HG03342 (cell line): ENCODE measurements around the gene CCL11.

Source experiments
- ATAC-seq: cut with Tn5 transposase; IDR thresholded peaks from one replicate; pipeline ENCODE4 v1.9.1; 2021; ENCODE audit warnings: mild to moderate bottlenecking, moderate library complexity; ENCODE audit not compliant: unreplicated experiment

CCL11 gene

DNA sequence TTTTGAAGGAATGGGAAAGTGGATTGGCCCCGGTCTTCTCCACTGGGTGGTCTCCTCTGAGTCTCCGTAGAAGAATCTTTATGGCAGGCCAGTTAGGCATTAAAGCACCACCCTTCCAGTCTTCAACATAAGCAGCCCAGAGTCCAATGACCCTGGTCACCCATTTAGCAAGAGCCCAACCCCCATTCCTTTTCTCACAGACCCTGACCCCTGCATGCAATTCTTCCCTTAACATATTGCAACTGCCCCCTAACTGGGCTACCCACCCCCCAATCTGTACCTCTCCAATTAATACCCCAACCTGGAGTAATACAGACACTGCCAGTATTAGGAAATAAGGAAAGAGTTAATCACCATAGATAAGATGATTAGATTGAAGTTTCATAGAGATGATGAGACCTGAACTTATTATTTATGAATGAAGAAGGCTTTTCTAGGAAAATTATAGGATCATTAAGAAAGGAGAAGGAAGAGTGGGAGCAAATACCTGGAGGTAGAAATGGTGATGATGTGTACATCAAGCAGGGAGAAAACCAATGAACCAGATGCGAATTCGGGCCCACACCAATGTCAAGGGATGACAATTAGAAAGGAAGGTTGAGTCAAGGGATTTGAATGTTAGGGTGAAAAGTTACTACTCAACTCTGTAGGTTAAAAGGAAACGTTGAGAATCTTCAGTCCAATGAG lies 28.1 kb upstream of the CCL11 start:
- no peak for ATAC-seq

DNA sequence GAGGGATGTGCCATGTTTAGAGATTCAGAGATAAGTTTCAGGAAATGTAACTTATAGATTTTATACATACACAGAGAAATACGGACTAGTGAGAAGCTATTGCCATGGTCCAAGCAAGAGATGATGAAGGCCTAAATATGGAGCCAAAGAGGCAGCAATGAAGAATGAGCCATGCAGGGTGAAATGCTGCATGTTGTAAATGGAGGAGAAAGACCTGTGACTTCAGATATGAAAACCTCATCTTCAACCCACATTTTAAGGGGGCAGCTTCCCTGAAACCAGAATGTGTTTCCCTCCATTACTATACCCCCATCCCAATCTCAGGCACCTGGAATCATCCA lies 27.6 kb upstream of the CCL11 start:
- no peak for ATAC-seq

GRCh38 chr17:34259146-34259545 lies 26.4 kb upstream of the CCL11 start:
- ATAC-seq = no peak

DNA sequence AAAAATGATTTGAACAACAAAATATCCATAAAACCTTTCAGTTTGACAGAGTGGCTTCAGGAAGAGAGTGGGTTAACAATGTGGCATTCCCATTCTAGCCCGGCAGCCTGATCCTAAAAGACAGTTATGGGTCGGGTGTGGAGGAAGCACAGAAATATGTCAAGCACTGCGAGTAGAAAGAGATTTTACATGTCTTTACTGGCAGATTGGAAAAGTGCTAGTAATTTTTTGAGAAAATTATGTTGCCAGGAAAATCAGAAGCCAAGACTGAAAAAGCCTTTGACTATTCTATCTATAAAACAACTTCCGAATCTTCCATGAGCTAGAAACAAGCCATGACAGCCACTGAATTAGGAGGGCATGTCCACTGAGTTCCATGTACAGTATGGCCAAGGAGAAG lies 24.7 kb upstream of the CCL11 start:
- no peak for ATAC-seq

DNA sequence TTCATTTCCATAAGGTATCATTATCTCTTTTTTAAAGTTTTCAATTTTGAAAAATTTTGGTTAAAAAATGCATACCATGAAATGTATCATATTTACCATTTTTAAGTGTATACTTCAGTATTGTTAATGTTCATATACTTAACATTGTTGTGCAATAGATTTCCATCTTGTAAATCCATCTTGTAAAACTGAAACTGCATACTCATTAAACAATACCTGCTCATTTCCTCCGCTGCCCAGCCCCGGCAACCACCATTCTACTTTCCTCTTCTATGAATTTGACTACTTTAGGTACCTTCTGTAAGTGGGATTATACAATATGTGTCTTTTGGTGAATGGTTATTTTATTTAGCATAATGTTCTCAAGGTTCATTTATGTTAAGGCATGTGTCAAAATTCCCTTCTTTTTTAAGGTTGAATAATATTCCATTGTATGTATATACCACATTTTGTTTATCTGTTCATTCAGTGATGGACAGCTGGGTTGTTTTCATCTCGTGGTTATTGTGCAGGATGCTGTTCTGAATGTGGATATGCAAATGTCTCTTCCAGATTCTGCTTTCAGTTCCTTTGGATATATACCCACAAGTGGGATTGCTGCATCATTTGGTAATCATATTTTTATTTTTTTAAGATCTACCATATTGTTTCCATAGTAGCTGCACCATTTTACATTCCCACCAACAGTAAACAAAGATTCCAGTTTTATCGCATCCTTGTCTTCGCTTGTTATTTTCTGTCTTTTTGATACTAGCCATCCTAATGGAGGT lies 23.8 kb upstream of the CCL11 start:
- ATAC-seq = no peak

DNA sequence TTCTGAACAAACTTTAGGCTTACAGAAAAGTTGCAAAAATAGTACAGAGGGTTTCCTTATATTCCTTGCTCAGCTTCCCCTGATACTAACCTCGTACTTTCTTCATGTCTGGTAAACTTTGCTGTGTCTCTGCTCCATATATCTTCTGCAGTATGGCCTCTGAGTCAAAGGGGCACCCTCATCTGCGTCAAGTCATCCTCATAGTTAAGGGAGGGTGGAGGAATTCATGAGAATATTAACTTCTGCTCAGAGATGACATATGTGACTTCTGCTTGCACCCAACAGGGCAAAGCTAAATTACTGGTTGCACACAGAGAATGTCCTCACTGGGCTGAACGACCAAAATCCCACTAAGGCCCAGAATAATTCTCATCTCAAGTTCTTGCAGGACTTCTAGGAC lies 19.8 kb upstream of the CCL11 start:
- ATAC-seq = no peak

- no peak for ATAC-seq
Measured at GRCh38 chr17:34269969-34270368, 15.6 kb upstream of the CCL11 start, which contains the start of gene CCL7. CCL7 (plus strand) TSS chr17:34270221; CDS start chr17:34270291, 70 bp downstream.

DNA sequence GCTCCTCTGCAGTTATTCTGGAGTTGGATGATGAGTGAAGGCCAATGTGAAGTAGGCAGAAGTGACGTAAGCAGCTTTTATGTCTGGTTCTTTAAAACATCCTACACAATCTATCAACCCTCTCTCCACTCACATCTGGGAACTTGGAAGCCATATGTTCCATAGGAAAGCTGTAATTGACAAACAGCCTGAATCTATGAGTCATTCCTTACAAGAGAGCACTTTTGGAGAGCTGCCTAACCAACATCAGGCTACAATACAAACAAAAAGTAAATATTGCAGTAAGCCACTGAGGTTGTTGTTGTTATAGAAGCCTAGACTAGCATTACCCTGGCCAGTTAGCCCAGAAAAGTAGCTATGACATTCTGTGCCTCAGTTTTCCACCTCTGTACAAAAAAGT lies 9.7 kb upstream of the CCL11 start:
- no peak for ATAC-seq

- no peak for ATAC-seq
Measured at GRCh38 chr17:34276826-34277225, 8.7 kb upstream of the CCL11 start.

DNA sequence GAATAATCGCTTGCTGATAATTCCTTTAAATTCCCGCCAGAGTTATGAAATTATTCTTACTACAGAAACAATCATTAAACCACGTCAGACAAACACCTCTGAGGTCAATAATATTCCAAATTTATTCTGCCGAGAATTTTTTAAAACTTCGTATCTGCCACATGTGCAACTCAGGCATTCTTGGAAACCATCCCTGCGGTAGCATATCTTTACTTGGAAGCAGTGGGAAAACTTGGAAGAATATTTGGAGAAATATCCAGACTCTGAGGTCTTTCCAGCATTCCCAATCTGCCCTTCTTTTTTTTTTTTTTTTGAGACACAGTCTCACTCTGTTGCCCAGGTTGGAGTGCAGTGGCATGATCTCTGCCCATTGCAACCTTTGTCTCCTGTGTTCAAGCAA lies 2.0 kb upstream of the CCL11 start:
- ATAC-seq = no peak

DNA sequence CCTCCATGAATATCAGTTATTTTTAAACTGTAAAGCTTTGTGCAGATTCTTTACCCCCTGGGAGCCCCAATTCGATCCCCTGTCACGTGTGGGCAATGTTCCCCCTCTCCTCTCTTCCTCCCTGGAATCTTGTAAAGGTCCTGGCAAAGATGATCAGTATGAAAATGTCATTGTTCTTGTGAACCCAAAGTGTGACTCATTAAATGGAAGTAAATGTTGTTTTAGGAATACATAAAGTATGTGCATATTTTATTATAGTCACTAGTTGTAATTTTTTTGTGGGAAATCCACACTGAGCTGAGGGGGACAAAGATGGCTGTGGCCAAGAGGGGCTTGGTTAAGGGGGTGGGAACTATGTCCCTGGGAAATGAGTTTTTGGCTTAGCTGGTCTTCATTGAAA lies 2.3 kb downstream of the CCL11 start:
- ATAC-seq = no peak

DNA sequence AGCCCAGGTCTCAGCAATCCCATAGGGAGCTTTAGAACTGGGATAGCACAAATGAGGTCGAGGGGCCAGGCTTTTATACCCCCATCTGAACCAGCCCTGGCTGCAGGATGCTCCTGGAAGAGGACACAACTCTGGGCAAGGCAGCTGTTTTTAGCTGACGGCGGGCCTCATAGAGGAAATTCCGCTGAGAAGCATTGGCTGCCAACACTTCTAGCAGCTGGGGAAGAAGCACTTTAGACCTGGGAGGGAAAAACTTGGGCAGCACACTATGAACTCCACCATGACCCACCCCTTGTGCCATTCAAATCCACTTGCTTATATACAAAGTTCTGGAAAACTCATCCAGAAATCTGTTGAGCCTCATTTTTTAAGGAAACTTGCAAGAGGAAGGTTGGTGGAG lies 5.0 kb downstream of the CCL11 start:
- ATAC-seq = no peak

GRCh38 chr17:34291721-34292348 lies 6.3 kb downstream of the CCL11 start:
- no peak for ATAC-seq

DNA sequence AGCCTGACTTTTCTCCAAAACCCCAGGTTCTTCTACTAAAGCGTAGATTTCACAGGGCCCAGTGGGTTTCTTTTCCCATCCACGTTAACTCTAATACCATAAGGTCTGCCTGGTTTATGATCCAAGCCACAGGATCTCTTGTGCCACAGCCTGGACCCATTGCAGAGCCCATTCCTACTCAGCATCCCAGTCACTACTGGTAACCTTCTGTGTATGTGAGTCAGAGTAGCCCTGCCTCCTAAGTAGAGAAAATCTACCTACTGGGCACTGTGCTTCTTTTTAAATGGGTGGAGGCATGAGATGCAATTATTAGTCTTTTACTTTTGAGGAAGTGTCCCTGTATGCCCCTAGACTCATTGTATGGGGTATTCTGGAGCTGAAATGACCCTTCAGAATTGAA lies 13.5 kb downstream of the CCL11 start:
- no peak for ATAC-seq

- ATAC-seq = no peak
Measured at GRCh38 chr17:34299956-34300577, 14.5 kb downstream of the CCL11 start.

- ATAC-seq = no peak
Measured at GRCh38 chr17:34300652-34301370, 15.3 kb downstream of the CCL11 start.

GRCh38 chr17:34301986-34302385 lies 16.4 kb downstream of the CCL11 start:
- ATAC-seq = no peak

DNA sequence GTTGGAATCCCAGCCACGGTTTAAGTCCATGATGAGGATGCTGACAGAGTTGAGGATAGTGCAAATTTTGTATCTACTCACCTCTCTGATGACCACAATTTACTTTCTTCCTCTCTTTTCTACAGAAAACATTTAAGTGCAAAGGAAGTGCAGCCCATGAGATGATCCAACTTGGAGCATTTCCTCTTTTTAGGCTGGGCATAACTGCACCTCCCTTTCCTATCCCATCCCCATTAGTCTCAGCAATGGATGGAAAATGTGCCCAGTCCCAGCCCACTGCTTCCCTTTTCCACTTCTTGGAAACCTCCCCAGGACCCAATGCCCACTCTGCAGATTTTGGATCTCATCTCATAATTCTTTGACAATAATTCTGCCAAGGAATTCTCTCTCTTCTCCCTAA lies 17.1 kb downstream of the CCL11 start:
- no peak for ATAC-seq

DNA sequence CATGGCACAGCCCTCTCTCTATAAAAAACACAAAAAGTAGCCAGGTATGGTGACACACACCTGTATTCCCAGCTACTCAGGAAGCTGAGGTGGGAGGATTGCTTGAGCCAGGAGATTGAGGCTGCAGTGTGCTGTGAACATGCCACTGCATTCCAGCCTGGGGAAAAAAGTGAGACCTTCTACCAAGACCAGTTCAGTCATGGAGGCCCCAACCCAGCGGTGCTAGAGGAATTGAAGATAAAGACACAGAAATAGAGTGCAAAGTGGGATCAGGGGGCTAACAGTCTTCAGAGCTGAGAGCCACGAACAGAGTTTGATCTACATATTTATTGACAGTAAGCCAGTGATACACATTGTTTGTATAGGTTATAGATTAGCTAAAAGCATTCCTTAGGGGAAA lies 18.1 kb downstream of the CCL11 start:
- no peak for ATAC-seq

- ATAC-seq = no peak
Measured at GRCh38 chr17:34305061-34305460, 19.5 kb downstream of the CCL11 start.

- ATAC-seq = no peak
Measured at GRCh38 chr17:34305606-34306005, 20.1 kb downstream of the CCL11 start.
